ENCODE results near the gene TMC2.
"Not testable (repeated sequence)": the region's sequence is repeated elsewhere in the genome, so short reads cannot be mapped to it uniquely, and the experiment has no call there.

The TMC2 gene

DNA sequence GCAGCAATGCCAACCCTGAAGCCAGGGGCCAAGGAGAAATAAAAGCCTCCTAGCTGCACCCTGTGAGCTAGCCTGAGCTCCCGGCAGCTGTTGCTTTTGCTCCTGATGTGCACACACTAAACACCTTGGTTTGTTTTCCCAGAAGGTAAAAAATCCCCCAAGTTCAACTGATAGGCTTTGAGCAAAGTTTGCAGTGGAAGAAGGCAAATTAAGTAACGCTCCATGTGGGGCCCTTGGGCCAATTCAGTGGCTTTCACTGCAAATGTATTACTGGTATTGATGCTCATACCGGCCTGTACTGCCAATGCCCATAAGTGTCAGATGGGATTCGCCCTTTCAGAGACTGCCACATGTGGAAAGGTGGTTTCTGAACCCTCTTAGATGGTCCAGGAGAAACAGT, 137.1 kb downstream of the TMC2 start:
- no peak for DNase-seq

- no peak for DNase-seq
These were observed 143.7 kb downstream of the TMC2 start for GRCh38 chr20:2680046-2680445.

GRCh38 chr20:2682040-2682439, 145.7 kb downstream of the TMC2 start:
- DNase-seq = not testable (repeated sequence)

DNA sequence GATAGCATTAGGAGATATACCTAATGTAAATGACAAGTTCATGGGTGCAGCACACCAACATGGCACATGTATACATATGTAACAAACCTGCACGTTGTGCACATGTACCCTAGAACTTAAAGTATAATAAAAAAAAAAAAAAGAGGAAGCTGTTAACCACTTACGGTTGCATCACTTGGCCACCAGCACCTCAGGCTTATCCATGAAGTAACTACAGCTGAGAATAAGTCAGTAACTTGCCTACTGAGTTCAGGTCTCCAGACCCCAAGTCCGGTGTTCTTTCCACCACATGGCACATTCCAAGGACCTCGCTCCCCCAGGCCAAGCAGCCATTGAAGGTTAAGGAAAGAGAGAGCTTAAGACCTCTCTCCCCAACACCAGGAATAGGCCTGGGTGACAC, 148.4 kb downstream of the TMC2 start:
- peak in 1 of 2 donors; percentile 62 for DNase-seq

DNA sequence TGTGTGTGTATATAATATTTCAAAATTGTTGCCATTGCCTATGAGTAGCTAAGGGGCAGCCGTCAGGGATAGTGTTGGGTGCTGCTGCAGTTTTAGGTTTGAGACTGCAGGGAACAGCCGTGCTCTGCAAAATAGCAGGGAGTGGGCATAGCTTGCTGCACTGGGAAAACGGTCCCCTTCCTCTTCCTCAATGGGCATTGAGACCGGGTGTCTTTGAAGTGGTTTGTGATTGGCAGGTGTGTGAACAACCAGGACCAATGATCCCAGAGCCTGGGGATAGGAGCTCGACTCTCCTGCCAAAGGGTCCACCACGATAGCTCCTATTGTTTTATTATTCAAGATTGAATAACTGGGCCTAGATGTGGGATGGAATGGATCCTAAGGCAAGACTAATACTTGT, 151.1 kb downstream of the TMC2 start:
- DNase-seq = no peak

DNA sequence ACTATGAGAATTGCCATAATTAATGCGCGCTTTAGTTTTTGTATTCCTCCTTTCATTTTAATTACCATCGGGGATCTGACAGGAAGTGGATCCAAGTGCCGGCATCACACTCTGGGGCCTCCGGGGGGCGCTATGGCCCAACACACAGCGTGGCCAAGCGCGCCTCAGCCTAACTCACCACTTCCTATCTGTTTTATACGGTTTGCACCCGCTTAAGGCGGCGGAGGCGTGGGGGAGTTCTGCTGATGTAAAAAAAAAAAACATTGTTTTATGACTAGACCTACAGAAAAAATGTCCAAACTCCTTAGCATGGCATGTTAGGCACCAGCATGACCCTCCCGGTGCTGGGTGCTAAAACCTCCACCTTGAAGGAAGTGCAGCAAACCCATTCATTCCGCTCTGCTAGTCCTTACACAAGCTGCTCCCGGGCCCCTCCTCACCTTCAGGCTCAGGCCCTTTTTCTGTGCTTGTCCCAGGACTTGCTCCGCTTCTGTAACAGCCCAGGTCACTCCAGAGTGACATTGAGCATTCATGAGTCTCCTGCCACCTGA, 151.7 kb downstream of the TMC2 start:
- DNase-seq = peak; percentile 20 to 62

DNA sequence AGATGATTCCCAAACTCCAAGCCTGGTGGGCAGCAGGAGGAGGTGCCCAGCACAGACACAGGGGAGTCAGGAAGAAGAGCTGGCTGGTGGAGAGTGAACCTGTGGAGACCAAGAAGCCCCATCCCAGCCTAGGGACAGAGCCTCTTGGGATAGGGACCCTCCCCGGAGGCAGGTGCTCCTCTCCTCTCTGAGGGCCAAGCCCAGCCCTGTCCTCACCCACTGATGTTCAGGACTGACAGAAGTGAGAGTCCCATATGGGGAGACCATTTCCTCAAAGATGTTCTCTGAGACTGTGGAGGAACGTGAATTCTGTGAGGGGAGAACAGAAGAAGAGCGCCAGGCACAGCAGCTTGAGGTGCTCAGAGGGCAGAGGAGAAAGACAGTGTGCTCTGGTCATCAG, 153.8 kb downstream of the TMC2 start:
- no peak for DNase-seq

DNA sequence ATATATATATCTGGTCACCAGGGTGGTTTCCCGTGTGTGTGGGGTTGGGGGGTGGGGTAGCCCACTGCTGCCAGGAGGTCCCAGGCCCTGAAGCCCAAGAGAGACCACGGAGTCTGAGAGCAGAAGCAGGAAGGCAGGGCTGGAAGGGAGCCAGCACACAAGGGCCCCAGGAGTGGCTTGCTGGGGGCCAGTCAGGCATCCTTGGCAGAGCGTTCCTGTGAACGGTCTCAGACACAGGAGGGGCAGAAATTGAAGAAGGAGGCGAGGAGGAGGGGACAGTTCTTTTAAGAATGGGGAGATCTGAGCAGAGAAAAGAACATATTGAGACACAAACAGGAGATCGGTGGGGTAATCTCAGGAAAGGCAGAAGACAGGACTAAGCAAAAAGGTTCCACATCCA, 154.3 kb downstream of the TMC2 start:
- no peak for DNase-seq

DNA sequence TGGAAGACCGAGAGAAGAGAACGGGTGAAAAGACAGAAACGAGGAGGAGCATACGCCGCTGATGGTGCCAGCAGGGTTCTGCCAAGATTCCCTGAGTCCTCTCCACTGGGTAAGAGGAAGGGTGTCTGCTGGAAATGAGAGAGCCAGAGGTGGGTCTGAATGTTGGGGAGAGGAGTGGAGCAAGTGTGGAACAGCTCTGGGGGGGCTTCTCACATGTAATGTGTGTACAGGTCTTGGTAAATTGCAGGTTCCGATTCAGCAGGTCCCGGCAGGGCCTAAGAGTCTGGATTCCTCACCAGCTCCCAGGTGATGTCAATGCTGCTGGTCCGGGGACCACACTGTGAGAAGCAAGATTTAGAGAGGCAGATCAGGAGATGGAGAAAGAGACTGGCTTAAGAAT, 154.8 kb downstream of the TMC2 start:
- DNase-seq = no peak
